Left renal pelvis (tissue), 4 donors: ENCODE measurements around the gene SLC35D3. TPM values are rescaled to one million over a fixed set of nuclear protein-coding genes. Genes with fewer than 3 reads are reported as not detected.
"Not testable (repeated sequence)": the region's sequence is repeated elsewhere in the genome, so short reads cannot be mapped to it uniquely, and the experiment has no call there.

Source experiments
- DNase-seq, 4 donors: peaks; one replicate each; pipeline ENCODE4 v3.0.0-alpha.2; 2013; ENCODE audit warnings: low read depth in 4 of 4, low spot score in 3 of 4
- polyA plus RNA-seq, 4 donors: library from polyadenylated mRNA; unstranded; fragments of 120-200 nt; gene quantifications; one replicate each; pipeline ENCODE4 v1.2.1, GENCODE V29; 2013; ENCODE audit not compliant: insufficient read length in 4 of 4

SLC35D3 gene
- polyA plus RNA-seq, 4 donors, result 0.07 to 0.12 (median 0.11) TPM; not detected in 1

DNA sequence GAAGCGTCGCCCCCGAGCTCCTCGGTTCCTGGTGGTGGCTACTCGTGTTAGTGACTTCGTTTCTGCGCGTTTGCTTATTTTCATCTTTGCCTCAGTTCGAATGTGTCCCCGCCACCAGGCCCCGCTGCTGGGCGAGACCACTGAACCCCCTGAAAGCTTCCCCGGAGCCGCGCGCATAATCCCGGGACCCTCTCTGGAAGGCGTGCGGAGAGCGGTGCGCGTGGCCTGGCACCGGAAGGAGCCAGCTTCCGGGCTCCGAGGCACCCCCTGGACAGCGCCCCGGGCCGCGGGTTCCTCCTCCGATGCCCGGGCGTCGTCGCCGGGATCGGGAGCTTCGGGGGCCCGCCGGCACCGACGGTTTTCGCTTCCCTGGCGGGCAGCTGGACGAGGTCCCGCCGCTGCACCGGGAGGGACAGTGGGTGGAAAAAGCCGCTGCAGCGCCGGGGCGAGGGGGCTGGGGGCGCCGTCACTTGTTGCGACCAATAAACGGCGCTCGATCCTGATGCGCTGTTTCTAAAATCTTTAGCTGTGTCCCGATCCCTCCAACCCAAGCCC, 643 bp upstream of the SLC35D3 start:
- no peak for DNase-seq

DNA sequence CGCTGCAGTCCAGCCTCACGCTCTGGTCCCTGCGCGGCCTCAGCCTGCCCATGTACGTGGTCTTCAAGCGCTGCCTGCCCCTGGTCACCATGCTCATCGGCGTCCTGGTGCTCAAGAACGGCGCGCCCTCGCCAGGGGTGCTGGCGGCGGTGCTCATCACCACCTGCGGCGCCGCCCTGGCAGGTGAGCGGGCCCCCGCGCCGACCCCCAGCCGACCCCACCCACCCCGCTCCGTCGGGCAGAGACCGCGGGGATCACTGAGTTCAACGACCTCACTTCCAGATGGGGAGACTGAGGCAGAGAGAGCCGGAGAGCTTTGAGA, 545 bp downstream of the SLC35D3 start:
- DNase-seq, result no peak

DNA sequence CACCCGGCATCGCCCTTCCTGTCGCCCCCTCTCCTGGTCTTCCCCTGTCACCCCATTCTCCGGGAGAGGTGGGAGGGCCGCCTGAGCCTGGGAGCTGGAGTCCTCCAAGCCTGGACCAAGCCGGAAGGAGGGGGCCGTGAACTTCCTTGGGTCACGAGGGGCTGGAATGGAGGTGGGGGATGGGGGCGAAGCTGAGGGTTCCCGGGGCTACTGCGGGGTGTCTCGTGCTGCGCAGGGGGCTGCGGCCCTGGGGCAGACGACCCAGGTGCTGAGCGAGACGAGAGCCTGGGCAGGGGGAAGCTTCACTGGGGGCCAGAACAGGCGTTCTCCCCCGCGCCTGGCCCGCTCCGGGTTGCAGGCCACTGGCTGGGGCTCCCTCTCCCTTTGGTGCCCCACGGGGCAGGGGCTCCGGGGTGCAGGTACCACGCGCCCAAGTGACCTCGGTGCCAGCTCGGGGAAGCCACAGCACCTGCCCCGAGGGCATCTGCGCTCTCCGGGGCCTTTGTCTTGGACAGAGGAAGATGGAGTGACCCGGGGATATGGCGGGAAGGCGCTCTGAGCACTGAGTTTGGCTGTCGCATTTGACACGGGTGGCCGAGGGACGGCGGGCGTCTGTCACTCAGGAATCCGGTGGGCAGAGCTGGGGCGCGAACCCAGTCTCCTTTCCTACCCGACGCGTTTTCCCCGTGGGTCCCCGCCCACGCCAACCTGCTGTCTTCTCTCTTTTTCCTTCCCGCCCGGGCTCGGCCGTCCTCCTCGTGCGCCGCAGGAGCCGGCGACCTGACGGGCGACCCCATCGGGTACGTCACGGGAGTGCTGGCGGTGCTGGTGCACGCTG, 1.2 kb downstream of the SLC35D3 start:
- no peak for DNase-seq

DNA sequence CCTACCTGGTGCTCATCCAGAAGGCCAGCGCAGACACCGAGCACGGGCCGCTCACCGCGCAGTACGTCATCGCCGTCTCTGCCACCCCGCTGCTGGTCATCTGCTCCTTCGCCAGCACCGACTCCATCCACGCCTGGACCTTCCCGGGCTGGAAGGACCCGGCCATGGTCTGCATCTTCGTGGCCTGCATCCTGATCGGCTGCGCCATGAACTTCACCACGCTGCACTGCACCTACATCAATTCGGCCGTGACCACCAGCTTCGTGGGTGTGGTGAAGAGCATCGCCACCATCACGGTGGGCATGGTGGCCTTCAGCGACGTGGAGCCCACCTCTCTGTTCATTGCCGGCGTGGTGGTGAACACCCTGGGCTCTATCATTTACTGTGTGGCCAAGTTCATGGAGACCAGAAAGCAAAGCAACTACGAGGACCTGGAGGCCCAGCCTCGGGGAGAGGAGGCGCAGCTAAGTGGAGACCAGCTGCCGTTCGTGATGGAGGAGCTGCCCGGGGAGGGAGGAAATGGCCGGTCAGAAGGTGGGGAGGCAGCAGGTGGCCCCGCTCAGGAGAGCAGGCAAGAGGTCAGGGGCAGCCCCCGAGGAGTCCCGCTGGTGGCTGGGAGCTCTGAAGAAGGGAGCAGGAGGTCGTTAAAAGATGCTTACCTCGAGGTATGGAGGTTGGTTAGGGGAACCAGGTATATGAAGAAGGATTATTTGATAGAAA, 2.0 kb downstream of the SLC35D3 start:
- DNase-seq, result no peak

DNA sequence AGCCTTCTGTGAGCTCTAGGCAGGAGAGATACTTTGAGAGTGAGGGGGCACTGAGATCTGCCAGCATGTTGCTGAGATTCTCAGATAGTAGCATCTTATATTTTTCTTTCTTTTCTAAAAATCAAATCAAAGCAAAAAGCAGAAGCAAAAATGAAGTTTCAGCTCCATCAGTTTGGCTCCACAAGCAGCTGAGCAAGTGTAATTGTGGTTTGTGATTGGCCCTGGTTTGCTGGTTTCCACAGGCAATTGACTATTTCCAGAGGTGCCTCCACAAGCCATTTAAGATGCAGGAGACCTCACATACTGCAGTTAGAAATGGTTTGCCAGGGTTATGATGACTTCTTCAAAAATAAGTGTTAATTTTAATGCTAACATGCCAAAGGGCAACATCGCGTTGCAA, 4.3 kb downstream of the SLC35D3 start:
- DNase-seq, result no peak

DNA sequence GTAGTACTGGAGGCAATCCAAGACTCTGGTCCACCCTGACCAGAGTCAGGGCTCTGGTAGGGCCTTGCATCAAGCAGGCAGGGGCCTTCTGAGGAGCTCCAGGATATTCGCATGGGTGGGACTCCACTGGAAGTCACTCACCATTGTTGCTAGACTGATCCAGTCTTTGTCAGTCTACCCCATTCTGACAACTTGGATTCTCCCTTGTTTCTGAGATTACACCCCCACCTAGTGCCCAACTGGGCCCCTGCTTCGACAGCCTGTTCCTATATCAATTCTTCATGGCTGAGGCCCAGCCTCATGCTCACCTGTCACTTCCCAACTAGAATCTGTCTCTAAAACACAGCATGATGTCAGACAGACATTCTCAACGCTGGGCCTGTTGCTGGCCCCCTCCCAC, 5.2 kb downstream of the SLC35D3 start:
- no peak for DNase-seq

DNA sequence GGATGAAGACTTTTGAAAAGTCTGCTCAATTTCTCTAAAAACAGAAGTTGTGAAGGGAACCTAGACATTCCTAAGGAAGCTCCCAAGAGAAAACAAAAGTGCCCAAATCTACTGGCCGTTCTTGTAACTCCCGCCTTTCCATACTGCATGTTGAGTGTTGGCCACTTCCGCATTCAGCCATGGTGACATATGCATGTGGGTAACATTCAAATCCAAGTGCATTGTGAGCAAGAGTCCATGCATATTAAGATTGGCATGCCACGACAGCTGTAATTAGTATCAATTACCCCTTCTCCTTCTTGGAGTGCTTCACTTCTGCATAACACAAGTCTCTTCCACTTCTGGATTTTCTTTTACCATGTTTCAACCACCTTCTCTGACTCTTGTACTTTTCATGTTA, 8.4 kb downstream of the SLC35D3 start:
- no peak for DNase-seq

DNA sequence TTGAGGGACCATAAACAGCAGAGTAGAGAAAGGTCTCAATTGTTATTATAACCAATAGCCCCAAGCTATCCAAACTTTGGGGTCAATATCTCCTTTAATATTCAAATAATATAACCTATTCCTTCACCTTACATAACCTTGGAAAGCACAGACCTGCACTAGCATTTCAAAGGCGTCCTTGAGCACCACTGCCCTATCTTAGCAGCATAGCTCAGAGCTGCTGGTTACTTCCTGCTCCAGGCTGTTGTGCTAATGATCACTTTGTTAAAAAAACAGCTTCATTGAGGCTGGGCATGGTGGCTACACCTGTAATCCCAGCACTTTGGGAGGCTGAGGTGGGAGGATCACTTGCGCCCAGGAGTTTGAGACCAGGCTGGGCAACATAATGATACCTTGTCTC, 10.5 kb downstream of the SLC35D3 start:
- no peak for DNase-seq

DNA sequence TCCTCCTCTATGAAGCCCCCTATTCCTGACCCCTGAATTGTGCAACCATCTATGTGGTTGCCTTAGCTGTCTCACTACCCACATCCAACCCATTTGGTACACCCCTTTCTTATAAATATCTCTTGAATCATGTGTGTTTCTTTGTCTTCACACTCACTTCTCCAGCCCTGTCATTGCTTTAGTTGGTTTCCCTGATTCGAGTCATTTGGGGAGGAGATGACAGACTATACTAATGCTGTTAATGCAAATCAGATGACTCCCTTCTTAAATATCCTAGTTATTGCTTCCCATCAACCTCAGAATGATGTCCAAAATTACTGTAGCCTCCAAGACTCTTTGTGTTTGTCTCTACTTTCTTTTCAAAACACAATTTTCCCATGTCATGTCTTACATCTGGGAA, 23.0 kb downstream of the SLC35D3 start:
- DNase-seq, result no peak

DNA sequence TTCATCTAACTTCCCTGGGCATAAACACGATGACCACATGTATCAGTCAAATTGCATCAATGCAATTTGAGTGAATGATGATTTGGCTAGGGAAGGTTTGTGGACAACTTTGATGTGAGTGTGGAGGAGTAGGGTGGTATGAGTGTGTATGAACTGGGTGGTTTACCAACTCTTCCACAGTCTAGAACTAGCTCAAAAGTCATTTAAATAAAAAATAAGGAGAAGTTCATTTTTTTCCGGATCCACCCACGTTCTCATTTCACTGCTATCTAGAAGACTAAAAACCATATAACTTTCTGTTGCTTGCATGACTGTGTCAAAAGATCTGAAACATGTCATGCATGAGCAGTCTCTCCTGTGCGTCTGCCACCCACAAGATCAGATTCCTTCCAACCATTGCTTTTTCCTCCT, 23.6 kb downstream of the SLC35D3 start:
- DNase-seq, result no peak

DNA sequence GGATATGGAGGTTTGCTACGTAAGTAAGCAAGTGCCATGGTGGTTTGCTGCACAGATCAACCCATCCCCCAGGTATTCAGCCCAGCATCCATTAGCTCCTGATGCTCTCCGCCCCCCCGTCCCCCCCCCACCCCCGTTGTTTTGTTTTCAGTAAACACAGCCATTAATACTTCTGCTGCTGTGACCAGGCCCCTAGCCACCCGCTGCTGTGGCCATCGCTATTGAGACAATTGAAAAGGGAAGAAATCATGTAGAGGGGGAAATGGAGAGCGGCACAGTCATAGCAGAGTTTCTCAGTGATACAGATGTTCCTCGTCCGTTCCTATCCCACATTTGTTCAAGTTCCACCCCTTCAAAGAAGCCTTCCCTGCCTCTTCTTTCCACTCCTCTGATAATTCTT, 24.9 kb downstream of the SLC35D3 start:
- no peak for DNase-seq

DNA sequence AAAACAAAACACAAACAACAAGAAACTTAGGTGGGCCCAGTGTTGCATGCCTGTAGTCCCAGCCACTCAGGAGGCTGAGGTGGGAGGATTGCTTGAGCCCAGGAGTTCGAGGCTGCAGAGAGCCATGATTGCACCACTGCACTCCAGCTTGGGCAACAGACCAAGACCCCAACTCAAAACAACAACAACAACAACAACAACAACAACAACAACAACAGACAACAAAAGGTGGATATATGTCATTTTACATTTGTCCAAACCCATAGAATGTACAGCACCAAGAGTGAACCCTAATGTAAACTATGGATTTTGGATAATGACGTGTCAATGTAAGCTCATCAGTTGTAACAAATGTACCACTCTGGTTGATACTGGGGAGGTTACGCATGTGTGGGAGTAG, 27.9 kb downstream of the SLC35D3 start:
- DNase-seq, result not testable (repeated sequence)

DNA sequence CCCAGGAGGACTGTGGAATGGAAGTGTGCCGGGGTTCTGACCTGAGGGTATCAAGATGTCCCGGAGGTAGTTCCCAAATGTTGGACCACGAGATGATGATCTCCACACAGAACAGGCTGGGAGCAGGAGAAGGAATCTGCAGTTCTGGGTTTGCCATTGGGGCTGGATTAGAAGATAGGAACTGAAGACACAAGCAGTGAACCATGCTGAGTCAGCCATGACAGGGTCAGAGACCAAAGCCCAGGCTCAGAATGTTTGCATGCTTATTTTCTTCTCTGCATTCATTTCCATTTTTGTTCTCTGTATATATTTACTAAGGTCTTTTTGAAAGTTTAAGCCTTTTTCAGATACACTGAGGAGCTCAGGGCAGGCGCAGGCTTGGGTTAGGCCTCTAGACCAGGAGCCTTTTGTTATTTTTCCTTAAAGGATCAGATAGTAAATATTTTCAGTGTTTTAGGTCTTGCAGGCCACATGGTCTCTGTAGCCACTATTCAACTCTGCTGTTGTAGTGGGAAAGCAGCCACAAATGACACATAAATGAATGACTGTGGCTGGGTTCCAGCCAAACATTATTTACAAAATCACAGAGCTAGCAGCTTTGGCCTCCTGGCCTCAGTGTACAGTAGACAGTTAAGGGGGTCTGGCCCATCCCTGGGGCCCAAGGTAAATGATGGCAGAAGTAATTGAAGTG, 28.5 kb downstream of the SLC35D3 start:
- no peak for DNase-seq

DNA sequence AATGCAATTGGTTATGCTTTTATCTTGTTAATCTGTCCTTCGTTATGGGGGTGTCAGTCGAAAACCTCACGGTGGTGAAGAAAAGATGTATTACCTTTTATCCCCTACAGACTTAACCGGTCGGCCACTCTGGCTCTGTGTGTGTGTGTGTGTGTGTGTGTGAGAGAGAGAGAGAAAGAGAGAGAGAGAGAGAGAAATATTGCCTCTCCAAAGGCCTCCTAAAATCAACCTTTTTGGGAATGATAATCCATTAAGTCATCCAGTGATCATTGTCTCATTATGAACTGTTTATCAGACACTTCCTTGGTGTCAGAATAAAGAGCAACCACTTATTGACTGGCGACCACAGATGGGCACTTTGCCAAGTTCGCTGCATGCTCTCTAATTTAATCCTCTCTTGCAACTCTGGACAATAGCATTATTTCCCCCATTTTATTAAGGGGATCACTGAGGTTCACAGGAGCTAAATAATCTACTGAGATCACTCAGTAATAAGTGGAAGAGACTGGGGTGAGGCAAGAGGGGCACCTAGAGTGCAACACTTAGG, 30.7 kb downstream of the SLC35D3 start:
- no peak for DNase-seq

DNA sequence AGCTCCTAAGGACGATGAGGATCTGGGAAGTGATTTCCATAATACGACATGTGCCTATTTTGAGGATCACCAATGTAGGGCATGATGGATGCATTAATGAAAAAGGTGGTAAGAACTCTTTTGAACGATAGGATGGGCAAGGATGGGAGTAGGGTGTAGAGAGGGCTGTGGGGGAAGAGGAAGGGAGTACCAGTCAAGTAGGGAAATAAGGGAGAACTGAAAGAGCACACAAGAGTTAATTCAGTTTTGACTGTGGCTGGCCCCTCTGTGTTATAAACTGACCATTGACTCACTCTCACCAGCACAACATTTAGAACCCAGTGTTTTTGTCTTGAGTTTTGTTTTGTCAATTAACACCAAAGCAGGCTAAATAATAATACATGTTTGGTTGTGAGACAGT, 33.0 kb downstream of the SLC35D3 start:
- no peak for DNase-seq

DNA sequence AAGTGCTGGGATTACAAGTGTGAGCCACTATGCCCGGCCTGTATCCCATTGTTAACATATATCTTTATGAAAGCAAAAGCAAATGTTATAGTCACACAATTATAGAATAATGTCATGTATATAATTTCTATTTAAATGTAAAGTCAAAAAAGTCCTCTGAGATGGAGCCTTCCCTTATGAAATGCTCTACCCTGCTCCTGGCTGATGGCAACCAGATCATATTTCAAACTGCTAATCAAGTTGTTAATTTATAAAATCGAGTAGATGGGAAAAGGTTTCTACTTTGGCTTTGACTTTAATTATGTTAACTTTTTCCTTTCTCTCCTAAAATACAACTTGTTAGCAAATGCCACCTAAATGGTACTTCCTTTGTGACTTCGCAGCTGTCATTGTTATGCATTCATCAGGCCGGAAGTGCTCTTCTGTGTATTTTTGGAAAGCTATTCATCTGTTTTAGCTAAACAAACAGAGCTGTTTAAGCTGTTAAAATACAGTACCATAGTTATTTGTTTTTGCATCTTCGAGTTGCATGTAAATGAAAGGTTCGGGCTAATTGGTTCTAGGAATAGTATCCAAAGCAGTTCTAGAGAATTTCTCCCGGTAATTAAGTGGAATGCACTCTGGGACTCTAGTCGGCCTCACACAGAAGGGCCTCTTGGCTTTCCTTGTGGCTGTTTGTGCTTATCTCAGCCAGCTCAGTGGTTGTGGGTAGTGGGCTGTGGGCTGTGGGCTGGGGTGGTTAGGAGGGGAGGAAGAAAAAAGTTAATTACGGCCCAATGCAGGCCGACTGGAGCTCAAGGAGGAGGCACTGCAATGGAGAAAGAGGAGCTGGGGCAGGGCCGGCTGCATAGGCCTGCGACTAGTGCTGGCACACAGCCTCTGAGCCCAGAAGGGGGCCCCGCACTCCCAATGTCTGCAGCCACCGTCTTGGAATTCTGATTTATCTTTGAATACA, 34.8 kb downstream of the SLC35D3 start:
- DNase-seq, result no peak

DNA sequence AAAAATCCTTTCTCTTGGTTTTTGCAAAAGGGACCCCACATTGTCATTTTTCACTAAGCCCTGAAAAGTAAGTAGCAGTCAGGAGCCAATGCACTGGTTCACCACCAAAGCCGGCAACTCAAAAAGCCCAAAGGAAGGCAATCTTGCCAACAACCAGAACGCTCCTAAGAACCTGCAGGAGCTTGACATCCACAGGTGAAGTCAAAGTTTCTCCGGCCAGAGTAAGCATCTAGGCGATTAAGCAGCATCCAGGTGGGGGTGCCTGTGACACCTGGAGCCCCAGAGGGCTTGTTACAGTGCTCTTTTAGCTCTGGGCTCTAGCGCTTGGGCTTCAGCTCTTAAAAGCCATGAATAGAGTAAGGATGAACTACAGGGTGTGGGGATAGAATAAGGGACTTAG, 36.1 kb downstream of the SLC35D3 start:
- no peak for DNase-seq

DNA sequence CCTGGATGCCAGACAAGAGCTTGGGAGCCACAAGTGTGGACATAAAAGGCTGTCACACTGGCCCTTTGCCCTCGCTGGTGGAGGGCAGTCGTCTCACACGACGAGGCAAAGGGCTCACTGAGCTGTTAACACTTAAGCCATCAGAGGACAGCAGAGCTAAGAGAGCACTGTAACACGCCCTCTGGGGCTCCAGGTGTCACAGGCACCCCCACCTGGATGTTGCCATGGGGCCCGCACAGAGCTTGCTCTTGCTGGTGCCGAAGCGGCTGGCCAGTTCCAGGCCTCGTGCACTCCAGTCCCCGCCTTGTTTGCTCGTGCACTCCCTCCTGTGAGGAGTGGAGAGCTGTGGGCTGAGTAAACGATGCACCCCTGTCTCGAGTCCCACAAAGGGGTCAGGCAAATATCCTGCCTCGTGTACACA, 37.4 kb downstream of the SLC35D3 start:
- no peak for DNase-seq

DNA sequence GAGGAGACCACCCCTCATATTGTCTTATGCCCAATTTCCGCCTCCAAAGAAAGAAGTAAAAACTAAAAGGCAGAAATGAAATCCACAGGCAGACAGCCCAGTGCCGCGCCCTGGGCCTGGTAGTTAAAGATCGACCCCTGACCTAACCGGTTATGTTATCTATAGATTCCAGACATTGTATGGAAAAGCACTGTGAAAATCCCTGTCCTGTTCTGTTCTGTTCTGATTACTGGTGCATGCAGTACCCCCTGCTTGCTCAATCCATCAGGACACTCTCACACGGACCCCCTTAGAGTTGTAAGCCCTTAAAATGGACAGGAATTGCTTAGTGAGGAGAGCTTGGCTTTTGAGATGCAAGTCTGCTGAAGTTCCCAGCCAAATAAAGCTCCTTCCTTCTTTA, 37.8 kb downstream of the SLC35D3 start:
- not testable (repeated sequence) for DNase-seq

DNA sequence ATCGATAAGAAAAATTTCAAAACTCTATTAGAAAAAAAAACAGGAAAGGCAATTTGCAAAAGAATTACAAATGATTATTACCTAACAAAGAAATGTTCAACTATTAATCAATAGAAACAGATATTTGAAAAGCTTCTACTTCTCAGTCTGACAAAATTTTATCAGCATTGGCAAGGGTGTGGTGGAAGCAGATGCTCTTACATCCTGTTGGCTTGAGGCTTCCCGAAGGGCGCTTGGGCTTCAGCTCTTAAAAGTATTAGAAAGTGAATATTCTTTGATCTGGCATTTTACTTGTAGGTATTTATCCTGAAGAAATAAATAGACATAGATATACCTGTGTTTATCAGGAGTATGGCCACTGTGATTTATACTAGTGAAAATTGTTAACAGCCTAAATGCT, 38.7 kb downstream of the SLC35D3 start:
- DNase-seq, result no peak
